PC-9 (cell line): ENCODE data around the gene DLG2. TPM values are rescaled to one million over a fixed set of nuclear protein-coding genes. Genes with fewer than 3 reads are reported as not detected.
A peak's percentile ranks its signal among the peaks of the same experiment; 100 is the strongest.

Source experiments
- BruUV-seq: library from RNA; stranded (reverse); fragments of 400-500 nt; replicated peaks from 2 replicates; lab custom pipeline; 2021; lab: Mats Ljungman, UMichigan
- CTCF ChIA-PET: fragments of 300-600 bp; sonication (Branson Sonifier 250); formaldehyde crosslinking; loops from one replicate; lab custom pipeline; 2022; ENCODE audit warnings: antibody characterized with exemption; lab: Charles Lee
- POLR2A ChIA-PET: fragments of 300-600 bp; sonication (Branson Sonifier 250); formaldehyde crosslinking; loops from one replicate; lab custom pipeline; 2022; ENCODE audit warnings: antibody characterized with exemption; ENCODE audit not compliant: unreplicated experiment; lab: Charles Lee
- DNase-seq, 2 experiments: peaks; one replicate each; pipeline versions ENCODE4 v3.0.0 to v3.0.0-alpha.2; 2015 to 2022; ENCODE audit warnings: mixed read lengths in 1 of 2
- H2AFZ ChIP-seq: fragments of 200-600 bp; sonication (generic); 2 replicates; pipeline ENCODE4 v1.8.1; 2017; ENCODE audit warnings: antibody characterized with exemption
- H3F3A ChIP-seq: fragments of 200-600 bp; sonication (generic); 2 replicates; pipeline ENCODE4 v1.8.1; 2017; ENCODE audit warnings: antibody characterized with exemption, mild to moderate bottlenecking, low read depth; ENCODE audit not compliant: insufficient read depth
- H3K27ac ChIP-seq: fragments of 200-600 bp; sonication (generic); 2 replicates; pipeline ENCODE4 v1.6.1; 2016; ENCODE audit warnings: mixed run types
- H3K27me3 ChIP-seq: fragments of 200-600 bp; sonication (generic); 2 replicates; pipeline ENCODE4 v1.6.1; 2016; ENCODE audit warnings: low read depth, mixed run types; ENCODE audit not compliant: insufficient read depth
- H3K36me3 ChIP-seq: fragments of 200-600 bp; sonication (generic); 2 replicates; pipeline ENCODE4 v1.6.1; 2016; ENCODE audit warnings: low read depth, mixed run types
- H3K4me1 ChIP-seq: fragments of 200-600 bp; sonication (generic); replicated peaks from 2 replicates; pipeline ENCODE4 v1.6.1; 2016; ENCODE audit warnings: mixed run types; ENCODE audit not compliant: insufficient read depth
- H3K4me2 ChIP-seq: fragments of 200-600 bp; sonication (generic); 2 replicates; pipeline ENCODE4 v1.6.1; 2017; ENCODE audit warnings: mixed run types
- H3K4me3 ChIP-seq: fragments of 200-600 bp; sonication (generic); 2 replicates; pipeline ENCODE4 v1.6.1; 2016; ENCODE audit warnings: mixed run types
- H3K79me2 ChIP-seq: fragments of 200-600 bp; sonication (generic); 2 replicates; pipeline ENCODE4 v1.6.1; 2017; ENCODE audit warnings: low read depth, mixed run types
- H3K9me2 ChIP-seq: fragments of 200-600 bp; sonication (generic); 2 replicates; pipeline ENCODE4 v1.8.1; 2017; ENCODE audit warnings: mild to moderate bottlenecking; ENCODE audit not compliant: insufficient read depth
- H3K9me3 ChIP-seq: fragments of 200-600 bp; sonication (generic); 2 replicates; pipeline ENCODE4 v1.8.1; 2016; ENCODE audit warnings: low read depth; ENCODE audit not compliant: insufficient read depth
- H4K20me1 ChIP-seq: fragments of 200-600 bp; sonication (generic); 2 replicates; pipeline ENCODE4 v1.8.1; 2017; ENCODE audit not compliant: insufficient read depth
- EZH2 ChIP-seq: fragments of 200-600 bp; sonication (generic); IDR thresholded peaks from 2 replicates; pipeline ENCODE4 v1.8.0; 2017; ENCODE audit warnings: antibody characterized with exemption, low read depth
- intact Hi-C: fragments of 100-400 bp; cut with micrococcal nuclease; formaldehyde crosslinking; loops from one replicate; pipeline ENCODE4 v1.10.0; 2022; ENCODE audit not compliant: unreplicated experiment
- total RNA-seq: library from RNA; stranded (reverse); gene quantifications from 2 replicates; pipeline ENCODE4 v1.2.3, GENCODE V29; 2021
- TF ChIP-seq, protein P1 (sequence below): fragments of 200-600 bp; sonication (generic); conservative IDR thresholded peaks from 2 replicates; pipeline ENCODE4 v1.6.1; 2017; ENCODE audit warnings: mixed run types, antibody characterized with exemption, mild to moderate bottlenecking, moderate library complexity

Gene DLG2
- total RNA-seq, 1 experiment from 2014 or later = 6.4 TPM

GRCh38 chr11:83625336-83625735, 2001.8 kb downstream of the DLG2 start:
- H3K4me1 ChIP-seq = no peaks in the 10 kb centered on the region
- H3K27ac ChIP-seq = no peak overlapping the region
- no TSS peak for BruUV-seq
- H3K27me3 ChIP-seq = no peaks in the 10 kb centered on the region
- no peaks in the 10 kb centered on the region for H3K9me2 ChIP-seq
- TF ChIP-seq, protein P1, sequence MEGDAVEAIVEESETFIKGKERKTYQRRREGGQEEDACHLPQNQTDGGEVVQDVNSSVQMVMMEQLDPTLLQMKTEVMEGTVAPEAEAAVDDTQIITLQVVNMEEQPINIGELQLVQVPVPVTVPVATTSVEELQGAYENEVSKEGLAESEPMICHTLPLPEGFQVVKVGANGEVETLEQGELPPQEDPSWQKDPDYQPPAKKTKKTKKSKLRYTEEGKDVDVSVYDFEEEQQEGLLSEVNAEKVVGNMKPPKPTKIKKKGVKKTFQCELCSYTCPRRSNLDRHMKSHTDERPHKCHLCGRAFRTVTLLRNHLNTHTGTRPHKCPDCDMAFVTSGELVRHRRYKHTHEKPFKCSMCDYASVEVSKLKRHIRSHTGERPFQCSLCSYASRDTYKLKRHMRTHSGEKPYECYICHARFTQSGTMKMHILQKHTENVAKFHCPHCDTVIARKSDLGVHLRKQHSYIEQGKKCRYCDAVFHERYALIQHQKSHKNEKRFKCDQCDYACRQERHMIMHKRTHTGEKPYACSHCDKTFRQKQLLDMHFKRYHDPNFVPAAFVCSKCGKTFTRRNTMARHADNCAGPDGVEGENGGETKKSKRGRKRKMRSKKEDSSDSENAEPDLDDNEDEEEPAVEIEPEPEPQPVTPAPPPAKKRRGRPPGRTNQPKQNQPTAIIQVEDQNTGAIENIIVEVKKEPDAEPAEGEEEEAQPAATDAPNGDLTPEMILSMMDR = no peak
- no peak for TF ChIP-seq EZH2
- no peaks in the 10 kb centered on the region; the same call in 1 of the 2 replicates for H4K20me1 ChIP-seq
- DNase-seq = no peak
- H3K4me3 ChIP-seq = no peak overlapping the region
- no peaks in the 10 kb centered on the region for H3K36me3 ChIP-seq
- H3K79me2 ChIP-seq = no peaks in the 10 kb centered on the region
- H3K4me2 ChIP-seq = no peak overlapping the region
- H3F3A ChIP-seq = no peaks in the 10 kb centered on the region
- H3K9me3 ChIP-seq = no peaks in the 10 kb centered on the region
- intact Hi-C loops = no loop called here
- CTCF ChIA-PET = interaction anchor here (0.6 kb wide), 1 partner anchor 624 kb away, joined by 7 read pairs; no protein-coding TSS in a partner anchor
- H2AFZ ChIP-seq = no peak overlapping the region
- POLR2A ChIA-PET = interaction anchor here (0.6 kb wide), 1 partner anchor 330 kb away, joined by 5 read pairs; no protein-coding TSS in a partner anchor

DNA sequence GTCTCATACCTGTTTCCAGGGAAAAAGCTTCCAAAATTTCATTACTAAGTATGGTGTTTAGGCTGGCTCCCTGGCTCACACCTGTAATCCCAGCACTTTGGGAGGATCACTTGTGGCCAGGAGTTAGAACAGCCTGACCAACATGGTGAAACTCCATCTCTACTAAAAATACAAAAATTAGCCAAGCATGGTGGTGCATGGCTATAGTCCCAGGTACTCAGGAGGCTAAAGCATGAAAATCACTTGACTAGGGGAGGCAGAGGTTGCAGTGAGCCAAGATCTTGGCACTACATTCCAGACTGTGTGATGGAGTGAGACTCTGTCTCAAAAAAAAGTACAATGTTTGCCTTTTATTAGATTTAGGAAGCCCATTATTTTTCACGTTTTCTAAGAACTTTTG, 2009.5 kb downstream of the DLG2 start:
- Histone ChIP-seq H3K27ac (no peak overlapping the region), H3K36me3 (no peaks in the 10 kb centered on the region), H3F3A (no peaks in the 10 kb centered on the region), H3K9me2 (no peaks in the 10 kb centered on the region), H3K79me2 (no peaks in the 10 kb centered on the region), H3K27me3 (no peaks in the 10 kb centered on the region), H3K4me3 (no peak overlapping the region), H4K20me1 (no peaks in the 10 kb centered on the region), H2AFZ (no peak overlapping the region), H3K4me1 (no peaks in the 10 kb centered on the region), H3K4me2 (no peak overlapping the region), H3K9me3 (no peaks in the 10 kb centered on the region)
- CTCF ChIA-PET = no interaction called here
- DNase-seq = no peak
- BruUV-seq = no TSS peak
- no peak for TF ChIP-seq EZH2
- intact Hi-C loops = no loop called here
- POLR2A ChIA-PET = no interaction called here

DNA sequence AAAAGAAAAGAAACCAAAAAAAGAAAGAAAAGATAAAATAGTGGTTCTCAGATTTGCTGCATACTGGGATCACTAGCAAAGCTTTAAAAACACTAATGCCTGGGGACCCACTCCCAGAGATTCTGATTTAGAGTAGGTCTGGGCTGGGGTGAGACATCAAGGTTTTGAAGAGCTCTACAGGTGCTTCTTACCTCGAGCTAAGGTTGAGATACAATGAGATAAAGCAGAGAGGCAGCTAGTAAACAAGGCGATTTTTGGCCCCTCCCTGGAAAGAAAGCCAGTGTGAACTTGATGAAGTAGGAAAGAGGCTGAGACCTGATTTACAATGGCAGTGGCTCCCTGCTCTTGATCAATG, 2013.4 kb downstream of the DLG2 start:
- H3K27me3 ChIP-seq = no peaks in the 10 kb centered on the region
- no peak overlapping the region for H3K4me3 ChIP-seq
- no peaks in the 10 kb centered on the region for H3K79me2 ChIP-seq
- CTCF ChIA-PET = no interaction called here
- POLR2A ChIA-PET = interaction anchor here (0.5 kb wide), 1 partner anchor 93 kb away, joined by 3 read pairs; no protein-coding TSS in a partner anchor
- intact Hi-C loops = no loop called here
- no peak overlapping the region for H2AFZ ChIP-seq
- H4K20me1 ChIP-seq = no peaks in the 10 kb centered on the region
- TF ChIP-seq, protein P1 = no peak
- TF ChIP-seq EZH2 = no peak
- no TSS peak for BruUV-seq
- no peaks in the 10 kb centered on the region for H3K9me3 ChIP-seq
- no peak overlapping the region for H3K4me2 ChIP-seq
- no peaks in the 10 kb centered on the region for H3K4me1 ChIP-seq
- no peak overlapping the region for H3K27ac ChIP-seq
- no peaks in the 10 kb centered on the region for H3K9me2 ChIP-seq
- no peaks in the 10 kb centered on the region for H3F3A ChIP-seq
- no peaks in the 10 kb centered on the region for H3K36me3 ChIP-seq
- DNase-seq = peak in 1 of 2 experiments; percentile 17
